Activated T-helper 1 cell treated with anti-CD3 and anti-CD28 coated beads, Interleukin-12 subunit alpha, Interleukin-12 subunit beta, Interleukin-2, Interleukin-4 antibody, amounts not matched to agents 30 ng/mL and 10 ng/mL and 1 ng/mL, durations not matched to agents 14 hours and 24 hours and 36 hours (primary cell): ENCODE data around the gene UBA7. TPM values are rescaled to one million over a fixed set of nuclear protein-coding genes. Genes with fewer than 3 reads are reported as not detected.

Source experiments
- DNase-seq: peaks from one replicate; pipeline ENCODE4 v3.0.0; 2021; ENCODE audit warnings: low spot score
- H3K27ac Mint-ChIP-seq: one replicate; pipeline ENCODE4 v1.8.0; 2021; ENCODE audit warnings: mild to moderate bottlenecking, mixed read lengths
- H3K27me3 Mint-ChIP-seq: one replicate; pipeline ENCODE4 v1.8.0; 2022; ENCODE audit warnings: mild to moderate bottlenecking, moderate library complexity, mixed read lengths; ENCODE audit not compliant: insufficient read depth
- H3K36me3 Mint-ChIP-seq: one replicate; pipeline ENCODE4 v1.8.0; 2021; ENCODE audit warnings: low read depth, mixed read lengths
- H3K4me1 Mint-ChIP-seq: one replicate; pipeline ENCODE4 v1.8.0; 2021; ENCODE audit warnings: low read depth, mixed read lengths
- H3K4me3 Mint-ChIP-seq: one replicate; pipeline ENCODE4 v1.8.0; 2021; ENCODE audit warnings: mild to moderate bottlenecking, moderate library complexity, mixed read lengths
- H3K9me3 Mint-ChIP-seq: one replicate; pipeline ENCODE4 v1.8.0; 2021; ENCODE audit warnings: mixed read lengths
- intact Hi-C: fragments of 100-400 bp; cut with micrococcal nuclease; formaldehyde crosslinking; loops from one replicate; pipeline ENCODE4 v1.15.1; 2024
- total RNA-seq: library from RNA; stranded (reverse); gene quantifications from 2 replicates; pipeline ENCODE4 v1.2.3, GENCODE V29; 2022

UBA7 gene
- total RNA-seq, 1 donor from 2014 or later: 97.5 TPM

DNA sequence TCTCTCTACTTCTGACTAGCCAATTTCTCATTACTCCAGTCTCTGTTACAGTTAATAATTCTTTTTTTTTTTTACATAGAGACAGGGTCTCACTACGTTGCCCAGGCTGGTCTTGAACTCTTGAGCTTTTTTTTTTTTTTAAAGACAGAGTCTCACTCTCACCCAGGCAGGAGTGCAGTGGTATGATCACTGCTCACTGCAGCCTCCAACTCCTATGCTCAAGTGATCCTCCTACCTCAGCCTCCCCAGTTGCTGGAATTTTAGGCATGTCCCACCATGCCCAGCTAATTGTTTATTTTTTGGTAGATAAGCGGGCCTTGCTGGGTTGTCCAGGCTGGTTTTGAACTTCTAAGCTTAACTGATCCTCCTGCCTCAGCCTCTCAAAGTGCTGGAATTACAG is 41.0 kb downstream of the UBA7 start:
- Mint-ChIP-seq H3K4me1 (no peaks in the 10 kb centered on the region), H3K27me3 (no peaks in the 10 kb centered on the region), H3K9me3 (no peaks in the 10 kb centered on the region), H3K36me3 (peaks cover 7% of the 10 kb centered on the region), H3K27ac (no peak overlapping the region), H3K4me3 (no peak overlapping the region)
- DNase-seq: no peak
- intact Hi-C loops: no loop called here

DNA sequence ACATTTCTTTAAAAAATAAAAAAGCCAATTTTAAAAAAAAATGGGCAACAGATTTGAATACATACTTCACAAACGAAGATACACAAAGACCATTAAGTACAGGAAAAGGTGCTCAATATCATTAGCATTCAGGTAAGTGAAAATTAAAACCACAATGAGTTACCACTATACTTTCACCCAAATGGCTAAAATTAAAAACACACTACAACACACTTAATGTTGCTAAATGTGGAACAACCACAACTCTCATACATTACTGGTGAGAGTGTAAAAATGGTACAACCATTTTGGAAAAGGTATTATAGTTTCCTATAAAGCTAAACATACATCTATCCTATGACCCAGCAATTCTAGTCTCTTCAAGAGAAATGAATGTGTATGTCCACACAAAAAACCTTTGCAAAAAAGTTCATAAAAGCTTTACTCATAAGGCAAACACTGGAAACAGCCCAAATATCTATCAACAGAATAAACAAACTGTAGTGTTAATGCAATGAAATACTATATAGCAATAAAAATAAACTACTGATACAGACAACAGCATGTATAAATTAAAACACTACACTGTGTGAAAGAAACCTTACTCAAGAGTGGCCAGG is 42.3 kb downstream of the UBA7 start:
- Mint-ChIP-seq H3K36me3 (peaks cover 7% of the 10 kb centered on the region), H3K27me3 (no peaks in the 10 kb centered on the region), H3K4me3 (no peak overlapping the region), H3K27ac (no peak overlapping the region), H3K4me1 (no peaks in the 10 kb centered on the region), H3K9me3 (no peaks in the 10 kb centered on the region)
- intact Hi-C loops: no loop called here
- no peak for DNase-seq

DNA sequence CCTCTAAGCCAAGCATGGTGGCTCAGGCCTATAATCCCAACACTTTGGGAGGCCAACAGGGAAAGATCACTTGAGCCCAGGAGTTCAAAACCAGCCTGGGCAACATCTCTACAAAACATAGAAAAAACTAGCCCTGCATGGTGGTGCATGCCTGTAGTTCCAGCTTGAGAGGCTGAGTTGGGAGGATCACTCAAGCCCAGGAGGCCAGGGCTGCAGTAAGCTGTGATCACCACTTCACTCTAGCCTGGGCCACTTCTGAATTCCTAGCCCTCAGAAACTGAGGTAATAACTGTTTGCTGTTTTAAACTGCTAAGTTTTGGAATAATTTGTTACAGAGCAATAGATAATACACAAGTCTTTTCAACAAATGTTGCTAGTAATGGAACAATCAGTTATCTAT is 43.8 kb downstream of the UBA7 start:
- DNase-seq: no peak
- H3K4me3 Mint-ChIP-seq: no peak overlapping the region
- intact Hi-C loops: no loop called here
- H3K9me3 Mint-ChIP-seq: no peaks in the 10 kb centered on the region
- no peaks in the 10 kb centered on the region for H3K27me3 Mint-ChIP-seq
- no peak overlapping the region for H3K27ac Mint-ChIP-seq
- H3K36me3 Mint-ChIP-seq: peaks cover 8% of the 10 kb centered on the region
- no peaks in the 10 kb centered on the region for H3K4me1 Mint-ChIP-seq

DNA sequence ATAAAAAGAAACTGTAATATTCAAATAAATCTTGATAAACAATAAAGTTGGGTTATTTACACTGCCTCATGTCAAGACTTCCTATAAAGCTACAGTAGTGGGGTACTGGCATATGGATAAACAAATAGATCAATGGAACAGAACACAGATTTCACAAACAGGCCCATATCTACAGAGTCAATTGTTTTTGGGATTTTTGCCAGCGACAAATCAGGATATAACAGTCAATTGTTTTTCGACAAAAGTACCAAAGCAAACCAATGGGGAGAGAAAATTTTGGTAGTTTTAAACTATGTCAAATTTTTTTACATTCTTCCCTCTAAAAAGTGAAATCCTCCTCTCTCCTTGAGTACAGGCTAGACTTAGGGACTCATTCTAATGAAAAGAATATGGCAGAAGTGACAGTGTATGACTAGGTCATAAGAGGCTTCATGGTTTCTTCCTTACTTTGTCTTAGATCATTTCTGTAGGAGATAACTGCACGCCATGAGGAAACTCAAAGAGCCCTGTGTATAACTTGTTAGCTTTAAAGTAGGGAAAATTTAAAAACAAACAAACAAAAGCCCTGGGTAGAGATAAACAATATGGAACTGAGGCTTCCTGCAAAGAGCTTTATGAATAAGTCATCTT is 44.4 kb downstream of the UBA7 start:
- no peak for DNase-seq
- no peak overlapping the region for H3K27ac Mint-ChIP-seq
- H3K4me3 Mint-ChIP-seq: no peak overlapping the region
- no peaks in the 10 kb centered on the region for H3K4me1 Mint-ChIP-seq
- peaks cover 9% of the 10 kb centered on the region for H3K36me3 Mint-ChIP-seq
- no peaks in the 10 kb centered on the region for H3K27me3 Mint-ChIP-seq
- no peaks in the 10 kb centered on the region for H3K9me3 Mint-ChIP-seq
- intact Hi-C loops: no loop called here

DNA sequence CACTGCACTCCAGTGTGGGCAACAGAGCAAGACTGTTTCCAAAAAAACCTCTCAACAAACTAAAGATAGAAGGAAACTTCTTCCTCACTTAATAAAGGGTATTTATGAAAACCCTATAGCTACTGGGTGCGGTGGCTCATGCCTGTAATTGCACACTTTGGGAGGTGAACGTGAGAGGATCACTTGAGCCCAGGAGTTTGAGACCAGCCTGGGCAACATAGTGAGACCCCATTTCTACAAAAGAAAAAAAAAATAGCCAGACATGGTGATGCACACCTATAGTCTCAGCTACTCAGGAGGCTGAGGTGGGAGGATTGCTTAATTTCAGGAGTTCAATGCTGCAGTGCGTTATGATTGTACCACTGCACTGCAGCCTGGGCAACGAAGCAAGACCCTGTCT is 49.8 kb downstream of the UBA7 start:
- DNase-seq: no peak
- H3K27ac Mint-ChIP-seq: no peak overlapping the region
- intact Hi-C loops: no loop called here
- peaks cover 5% of the 10 kb centered on the region for H3K36me3 Mint-ChIP-seq
- no peaks in the 10 kb centered on the region for H3K9me3 Mint-ChIP-seq
- H3K27me3 Mint-ChIP-seq: no peaks in the 10 kb centered on the region
- no peaks in the 10 kb centered on the region for H3K4me1 Mint-ChIP-seq
- H3K4me3 Mint-ChIP-seq: no peak overlapping the region

DNA sequence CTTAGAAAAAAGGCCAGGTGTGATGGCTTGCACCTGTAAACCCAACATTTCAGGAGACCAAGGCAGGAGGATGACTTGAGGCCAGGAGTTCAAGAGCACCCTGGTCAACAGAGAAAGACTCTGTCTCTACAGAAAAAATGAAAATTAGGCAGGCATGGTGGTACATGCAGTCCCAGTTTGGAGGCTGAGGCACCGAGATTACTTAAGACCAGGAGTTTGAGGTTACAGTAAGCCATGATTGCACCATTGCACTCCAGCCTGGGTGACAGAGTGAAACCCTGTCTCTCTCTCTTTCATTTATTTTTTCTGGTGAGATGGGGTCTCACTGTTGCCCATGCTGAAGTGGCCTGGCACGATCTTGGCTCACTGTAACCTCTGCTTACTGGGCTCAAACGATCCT is 52.1 kb downstream of the UBA7 start:
- Mint-ChIP-seq H3K9me3 (no peaks in the 10 kb centered on the region), H3K4me1 (no peaks in the 10 kb centered on the region), H3K36me3 (peaks cover 3% of the 10 kb centered on the region), H3K27me3 (no peaks in the 10 kb centered on the region), H3K4me3 (no peak overlapping the region), H3K27ac (no peak overlapping the region)
- DNase-seq: no peak
- intact Hi-C loops: no loop called here

DNA sequence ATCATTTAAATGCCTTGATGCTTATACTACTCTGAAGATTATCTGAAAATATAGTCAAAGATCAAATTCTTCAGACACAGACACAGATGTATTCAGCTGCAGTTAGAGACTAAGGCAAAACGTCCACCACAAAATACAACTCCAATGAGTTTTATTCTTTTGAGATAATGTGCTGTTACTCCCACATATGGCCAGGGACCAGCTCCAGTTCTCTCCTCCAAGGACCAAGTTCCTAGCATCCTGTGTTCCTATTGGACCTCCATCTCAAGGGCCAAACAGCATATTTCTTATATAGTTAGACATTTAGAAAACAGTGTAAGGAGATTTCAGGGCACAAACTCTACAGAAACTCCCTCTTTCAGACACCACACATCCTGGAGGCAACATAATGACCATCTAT is 54.5 kb downstream of the UBA7 start:
- Mint-ChIP-seq H3K27me3 (no peaks in the 10 kb centered on the region), H3K4me1 (peaks cover 8% of the 10 kb centered on the region), H3K27ac (no peak overlapping the region), H3K36me3 (peaks cover 2% of the 10 kb centered on the region), H3K9me3 (no peaks in the 10 kb centered on the region), H3K4me3 (no peak overlapping the region)
- DNase-seq: no peak
- intact Hi-C loops: no loop called here

DNA sequence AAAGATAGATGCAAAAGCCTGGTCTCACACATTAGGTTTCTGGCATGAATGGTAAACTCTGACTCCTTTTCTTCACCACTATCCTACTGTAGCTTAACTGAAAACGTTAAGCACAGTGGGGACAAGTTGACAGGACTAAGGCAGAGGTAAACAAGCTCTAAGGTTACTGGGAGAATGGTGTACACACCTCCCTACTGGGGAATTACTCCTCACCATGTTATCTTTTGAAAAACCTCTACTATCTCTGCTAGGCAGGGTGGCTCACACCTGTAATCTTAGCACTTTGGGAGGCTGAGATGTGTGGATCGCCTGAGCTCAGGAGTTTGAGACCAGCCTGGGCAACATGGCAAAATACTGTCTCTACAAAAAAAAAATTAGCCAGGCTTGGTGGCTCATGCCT is 56.6 kb downstream of the UBA7 start:
- peaks cover 13% of the 10 kb centered on the region for H3K4me1 Mint-ChIP-seq

DNA sequence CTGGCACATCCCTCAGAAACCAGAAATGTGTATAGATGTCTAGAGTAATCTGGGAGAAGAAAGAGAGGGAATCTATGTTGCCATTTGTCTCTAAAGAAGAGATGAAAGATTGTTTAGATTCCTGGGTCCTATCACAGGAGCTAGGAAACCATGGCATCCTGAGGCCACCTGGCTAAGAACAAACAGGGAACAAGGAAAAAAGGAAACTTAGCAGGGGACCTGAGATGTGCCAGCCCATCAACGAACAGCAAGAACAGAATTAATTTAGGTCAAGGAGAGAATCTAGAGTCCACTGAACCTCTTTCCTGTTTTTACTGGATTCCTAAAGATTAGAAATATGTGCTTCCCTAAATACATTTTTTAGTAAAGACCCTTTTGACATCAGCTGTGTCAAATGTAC is 57.7 kb downstream of the UBA7 start:
- no peak overlapping the region for H3K4me3 Mint-ChIP-seq
- no peak overlapping the region for H3K27ac Mint-ChIP-seq
- H3K27me3 Mint-ChIP-seq: no peaks in the 10 kb centered on the region
- H3K4me1 Mint-ChIP-seq: peaks cover 13% of the 10 kb centered on the region
- intact Hi-C loops: no loop called here
- H3K36me3 Mint-ChIP-seq: peaks cover 5% of the 10 kb centered on the region
- no peaks in the 10 kb centered on the region for H3K9me3 Mint-ChIP-seq
- DNase-seq: no peak

More for the DNA sequence above, 56.6 kb downstream of the UBA7 start:
- Mint-ChIP-seq H3K27me3 (no peaks in the 10 kb centered on the region), H3K4me3 (no peak overlapping the region), H3K36me3 (peaks cover 5% of the 10 kb centered on the region), H3K27ac (no peak overlapping the region), H3K9me3 (no peaks in the 10 kb centered on the region)
- intact Hi-C loops: no loop called here
- no peak for DNase-seq

Other genes starting within 250 kb of the UBA7 start
- 113 and 115 TPM in 2 replicates for gene APEH, start 139.6 kb downstream of the UBA7 start, total RNA-seq
- 6.5 and 8.2 TPM in 2 replicates for gene MST1, start 124.5 kb downstream of the UBA7 start, total RNA-seq
- gene RNF123, start 124.4 kb downstream of the UBA7 start, total RNA-seq: 53.8 and 54.3 TPM in 2 replicates
- 0.39 TPM in 1 of 2 replicates, not detected in the other for gene AMIGO3, start 94.3 kb downstream of the UBA7 start, total RNA-seq
- gene GMPPB, start 90.0 kb downstream of the UBA7 start, total RNA-seq: 49.1 and 49.2 TPM in 2 replicates
- 49.3 and 52.4 TPM in 2 replicates for gene IP6K1, start 27.4 kb downstream of the UBA7 start, total RNA-seq
- gene CDHR4, start 14.1 kb downstream of the UBA7 start, total RNA-seq: not detected in 2 replicates
- 1.3 and 2.7 TPM in 2 replicates for gene INKA1, start 10.7 kb downstream of the UBA7 start, total RNA-seq
- 26.5 and 27.9 TPM in 2 replicates for gene TRAIP, start 42.6 kb upstream of the UBA7 start, total RNA-seq
- gene CAMKV, start 56.0 kb upstream of the UBA7 start, total RNA-seq: 0.96 and 1.0 TPM in 2 replicates
- gene MST1R, start 89.9 kb upstream of the UBA7 start, total RNA-seq: 1.6 and 2.5 TPM in 2 replicates
- 15.5 and 17.3 TPM in 2 replicates for gene MON1A, start 115.9 kb upstream of the UBA7 start, total RNA-seq
- 99.0 and 100 TPM in 2 replicates for gene RBM6, start 126.2 kb upstream of the UBA7 start, total RNA-seq